K562 (cell line): Measurements from ENCODE around the gene FOSL2.

Experiments used
- ATF7 ChIP-seq: fragments of 450-650 bp; IDR thresholded peaks from 2 replicates; pipeline ENCODE4 v1.7.1; 2014; ENCODE audit warnings: mild to moderate bottlenecking, moderate library complexity
- CREM ChIP-seq: IDR thresholded peaks from 2 replicates; pipeline ENCODE4 v1.6.1; 2014; ENCODE audit warnings: antibody characterized with exemption, low read depth
- E2F4 ChIP-seq: sonication (generic); formaldehyde crosslinking; IDR thresholded peaks from 2 replicates; pipeline ENCODE4 v1.8.0; 2022; ENCODE audit warnings: mild to moderate bottlenecking, low read depth, missing genetic modification reagents
- E4F1 ChIP-seq: fragments of 250-450 bp; sonication (Bioruptor Pico); IDR thresholded peaks from 2 replicates; pipeline ENCODE4 v1.5.0; 2021; ENCODE audit warnings: mild to moderate bottlenecking, borderline replicate concordance
- HNRNPLL ChIP-seq: fragments of 200-400 bp; formaldehyde crosslinking; IDR thresholded peaks from 2 replicates; pipeline ENCODE4 v1.6.1; 2017; ENCODE audit warnings: low read length, low read depth, mild to moderate bottlenecking; ENCODE audit not compliant: poor library complexity, severe bottlenecking
- HNRNPUL1 ChIP-seq: fragments of 200-400 bp; formaldehyde crosslinking; IDR thresholded peaks from 2 replicates; pipeline ENCODE4 v1.6.1; 2017; ENCODE audit warnings: low read length
- PHF20 ChIP-seq: fragments of 450-650 bp; IDR thresholded peaks from 2 replicates; pipeline ENCODE4 v1.6.1; 2018; ENCODE audit not compliant: partially characterized antibody
- U2AF1 ChIP-seq: fragments of 200-400 bp; formaldehyde crosslinking; optimal IDR thresholded peaks from 2 replicates; pipeline ENCODE3; 2017; ENCODE audit warnings: mild to moderate bottlenecking, low read depth, low read length, moderate library complexity
- XRCC5 ChIP-seq: fragments of 200-400 bp; formaldehyde crosslinking; IDR thresholded peaks from 2 replicates; pipeline ENCODE4 v1.6.1; 2017; ENCODE audit warnings: low read depth, mild to moderate bottlenecking, low read length
- ZNF263 ChIP-seq: sonication (generic); formaldehyde crosslinking; IDR thresholded peaks from 2 replicates; pipeline ENCODE4 v1.8.0; 2022; ENCODE audit warnings: mild to moderate bottlenecking, missing genetic modification reagents, borderline replicate concordance
- ZNF384 ChIP-seq: IDR thresholded peaks from 2 replicates; pipeline ENCODE4 v1.6.1; 2012; ENCODE audit warnings: low read depth, low read length, improper control_type of control experiment
- ZNF75A ChIP-seq: fragments of 450-650 bp; formaldehyde crosslinking; IDR thresholded peaks from 2 replicates; pipeline ENCODE4 v1.4.0; 2020; ENCODE audit warnings: mild to moderate bottlenecking
- TF ChIP-seq, protein P1 (sequence below): sonication (generic); formaldehyde crosslinking; IDR thresholded peaks from 2 replicates; pipeline ENCODE4 v1.9.0; 2022; ENCODE audit warnings: mild to moderate bottlenecking, missing genetic modification reagents
- TF ChIP-seq, protein P2 (sequence below), 3 experiments: IDR thresholded peaks in 2 of 3; conservative IDR thresholded peaks in 1 of 3; 2 replicates each; pipeline ENCODE4 v1.5.1; 2011 to 2012; ENCODE audit warnings: low read length in 3 of 3, mild to moderate bottlenecking in 3 of 3, control low read depth in 2 of 3, improper control_type of control experiment in 1 of 3, inconsistent platforms in 1 of 3, low read depth in 1 of 3, mixed read lengths in 1 of 3, moderate library complexity in 1 of 3; ENCODE audit not compliant: insufficient read depth in 2 of 3

DNA sequence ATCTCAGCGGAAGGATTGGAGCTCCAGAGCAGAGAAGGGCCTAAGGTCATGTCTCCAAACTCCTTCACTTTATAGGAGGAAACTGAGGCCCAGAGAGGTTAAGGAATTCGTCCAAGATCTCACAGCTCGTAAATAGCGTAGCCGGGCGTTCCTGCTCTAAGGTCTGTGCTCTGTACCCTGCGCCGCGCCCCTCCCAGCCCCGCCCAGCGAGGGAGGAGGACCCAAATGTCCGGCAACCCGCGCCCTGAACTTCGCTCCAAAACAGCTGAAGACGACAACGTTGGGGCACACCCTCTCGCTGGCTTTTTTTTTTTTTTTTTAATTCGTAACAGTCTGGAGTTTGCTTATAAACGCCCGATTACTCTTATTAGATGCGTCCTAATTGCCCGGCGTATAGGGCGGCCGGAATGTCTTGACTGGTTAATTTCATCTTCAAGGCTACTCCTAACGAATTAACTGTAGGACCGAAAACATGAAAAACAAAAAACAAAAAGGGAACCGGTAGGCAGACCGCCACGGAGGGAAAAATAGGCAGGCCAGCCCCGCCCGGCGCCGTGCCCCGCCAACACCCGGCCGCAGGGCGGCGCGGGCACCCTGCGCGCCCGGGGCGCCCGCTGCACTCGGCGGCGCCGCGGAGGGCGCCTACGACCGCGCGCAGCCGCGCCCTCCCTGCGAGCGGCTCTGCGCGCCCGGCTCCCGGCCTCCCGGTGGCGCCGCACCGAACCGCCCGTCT, 928 bp upstream of the FOSL2 start:
- no peak for TF ChIP-seq U2AF1
- TF ChIP-seq, protein P1, sequence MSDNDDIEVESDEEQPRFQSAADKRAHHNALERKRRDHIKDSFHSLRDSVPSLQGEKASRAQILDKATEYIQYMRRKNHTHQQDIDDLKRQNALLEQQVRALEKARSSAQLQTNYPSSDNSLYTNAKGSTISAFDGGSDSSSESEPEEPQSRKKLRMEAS (CRISPR knock-in tag): no peak
- TF ChIP-seq E2F4 (CRISPR knock-in tag): no peak
- TF ChIP-seq HNRNPUL1: no peak
- no peak for TF ChIP-seq E4F1 (CRISPR knock-in tag)
- TF ChIP-seq XRCC5: no peak
- peak; percentile 61 for TF ChIP-seq HNRNPLL
- TF ChIP-seq, protein P2, sequence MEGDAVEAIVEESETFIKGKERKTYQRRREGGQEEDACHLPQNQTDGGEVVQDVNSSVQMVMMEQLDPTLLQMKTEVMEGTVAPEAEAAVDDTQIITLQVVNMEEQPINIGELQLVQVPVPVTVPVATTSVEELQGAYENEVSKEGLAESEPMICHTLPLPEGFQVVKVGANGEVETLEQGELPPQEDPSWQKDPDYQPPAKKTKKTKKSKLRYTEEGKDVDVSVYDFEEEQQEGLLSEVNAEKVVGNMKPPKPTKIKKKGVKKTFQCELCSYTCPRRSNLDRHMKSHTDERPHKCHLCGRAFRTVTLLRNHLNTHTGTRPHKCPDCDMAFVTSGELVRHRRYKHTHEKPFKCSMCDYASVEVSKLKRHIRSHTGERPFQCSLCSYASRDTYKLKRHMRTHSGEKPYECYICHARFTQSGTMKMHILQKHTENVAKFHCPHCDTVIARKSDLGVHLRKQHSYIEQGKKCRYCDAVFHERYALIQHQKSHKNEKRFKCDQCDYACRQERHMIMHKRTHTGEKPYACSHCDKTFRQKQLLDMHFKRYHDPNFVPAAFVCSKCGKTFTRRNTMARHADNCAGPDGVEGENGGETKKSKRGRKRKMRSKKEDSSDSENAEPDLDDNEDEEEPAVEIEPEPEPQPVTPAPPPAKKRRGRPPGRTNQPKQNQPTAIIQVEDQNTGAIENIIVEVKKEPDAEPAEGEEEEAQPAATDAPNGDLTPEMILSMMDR (IDR thresholded peaks at IDR 0.05 in 2 of 3, conservative IDR thresholded peaks at IDR 0.05 in 1 of 3; ENCODE audit: insufficient read depth in 2 of 3, low read depth in 1 of 3, low read length in 3 of 3): no peak; a peak in 2 of 6 replicates
- no peak for TF ChIP-seq PHF20
- TF ChIP-seq ZNF263 (CRISPR knock-in tag): no peak
- TF ChIP-seq CREM: no peak
- no peak for TF ChIP-seq ZNF75A
- peak; percentile 37; the same call in 1 of the 2 replicates for TF ChIP-seq ZNF384
- TF ChIP-seq ATF7: no peak
